Cardiac fibroblast (primary cell): ENCODE data around the gene LRMDA.

Experiments
- DNase-seq, 2 donors: peaks; one replicate each; pipeline versions ENCODE4 v3.0.0 to v3.0.0-alpha.2; 2010; ENCODE audit warnings: low read depth in 2 of 2
- H3K4me3 ChIP-seq, 2 donors: replicated peaks in 1 of 2; 1 replicate in 1 of 2; 2 replicates in 1 of 2; pipeline ENCODE4 v1.5.1; 2011; ENCODE audit warnings: low read depth in 2 of 2, low read length in 2 of 2, mild to moderate bottlenecking in 2 of 2, moderate library complexity in 1 of 2
- TF ChIP-seq, protein P1 (sequence below): IDR thresholded peaks from one replicate; pipeline ENCODE4 v1.5.1; 2011; ENCODE audit warnings: low read depth, mild to moderate bottlenecking, low read length, inconsistent platforms

The LRMDA gene

DNA sequence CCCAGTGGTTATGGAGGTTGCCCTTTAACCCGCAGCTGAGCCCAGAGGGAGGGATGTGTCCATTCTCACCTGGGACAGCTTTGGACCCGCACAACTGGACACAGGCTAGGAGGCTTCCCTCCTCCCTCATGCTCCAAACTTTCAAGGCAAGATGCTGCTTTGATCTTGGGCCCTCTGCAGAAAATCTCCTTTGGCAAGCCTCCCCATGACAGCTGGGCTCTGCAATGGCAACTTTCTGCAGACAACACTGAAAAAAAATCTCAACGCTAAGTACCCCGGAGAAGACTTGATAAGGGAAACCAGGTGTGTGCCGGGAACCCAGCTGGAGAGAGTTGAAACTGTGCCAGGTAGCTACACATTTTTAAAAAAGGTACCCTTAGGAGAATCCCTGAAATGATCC lies 610.1 kb downstream of the LRMDA start:
- DNase-seq = no peak
- TF ChIP-seq, protein P1, sequence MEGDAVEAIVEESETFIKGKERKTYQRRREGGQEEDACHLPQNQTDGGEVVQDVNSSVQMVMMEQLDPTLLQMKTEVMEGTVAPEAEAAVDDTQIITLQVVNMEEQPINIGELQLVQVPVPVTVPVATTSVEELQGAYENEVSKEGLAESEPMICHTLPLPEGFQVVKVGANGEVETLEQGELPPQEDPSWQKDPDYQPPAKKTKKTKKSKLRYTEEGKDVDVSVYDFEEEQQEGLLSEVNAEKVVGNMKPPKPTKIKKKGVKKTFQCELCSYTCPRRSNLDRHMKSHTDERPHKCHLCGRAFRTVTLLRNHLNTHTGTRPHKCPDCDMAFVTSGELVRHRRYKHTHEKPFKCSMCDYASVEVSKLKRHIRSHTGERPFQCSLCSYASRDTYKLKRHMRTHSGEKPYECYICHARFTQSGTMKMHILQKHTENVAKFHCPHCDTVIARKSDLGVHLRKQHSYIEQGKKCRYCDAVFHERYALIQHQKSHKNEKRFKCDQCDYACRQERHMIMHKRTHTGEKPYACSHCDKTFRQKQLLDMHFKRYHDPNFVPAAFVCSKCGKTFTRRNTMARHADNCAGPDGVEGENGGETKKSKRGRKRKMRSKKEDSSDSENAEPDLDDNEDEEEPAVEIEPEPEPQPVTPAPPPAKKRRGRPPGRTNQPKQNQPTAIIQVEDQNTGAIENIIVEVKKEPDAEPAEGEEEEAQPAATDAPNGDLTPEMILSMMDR = no peak
- no peak overlapping the region for H3K4me3 ChIP-seq

DNA sequence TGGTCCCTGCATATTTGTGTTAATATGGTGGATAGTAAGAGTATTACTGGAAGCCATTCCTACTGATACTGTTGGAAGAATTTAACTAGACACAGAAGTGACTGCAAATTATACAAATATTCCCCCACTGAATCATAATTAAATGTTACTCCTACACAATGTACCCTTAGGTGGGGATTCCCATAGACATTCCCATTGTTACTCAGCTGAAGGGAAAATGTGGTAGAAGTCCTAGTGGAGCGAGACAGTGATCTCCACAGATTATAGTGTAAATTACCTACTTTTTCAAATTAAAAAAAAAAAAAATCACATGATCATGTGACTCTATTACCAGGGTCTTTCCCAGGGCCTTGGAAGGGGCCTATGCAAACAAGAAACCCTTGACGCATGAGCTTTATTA lies 611.8 kb downstream of the LRMDA start:
- TF ChIP-seq, protein P1 = no peak
- H3K4me3 ChIP-seq = no peak overlapping the region
- DNase-seq = no peak

DNA sequence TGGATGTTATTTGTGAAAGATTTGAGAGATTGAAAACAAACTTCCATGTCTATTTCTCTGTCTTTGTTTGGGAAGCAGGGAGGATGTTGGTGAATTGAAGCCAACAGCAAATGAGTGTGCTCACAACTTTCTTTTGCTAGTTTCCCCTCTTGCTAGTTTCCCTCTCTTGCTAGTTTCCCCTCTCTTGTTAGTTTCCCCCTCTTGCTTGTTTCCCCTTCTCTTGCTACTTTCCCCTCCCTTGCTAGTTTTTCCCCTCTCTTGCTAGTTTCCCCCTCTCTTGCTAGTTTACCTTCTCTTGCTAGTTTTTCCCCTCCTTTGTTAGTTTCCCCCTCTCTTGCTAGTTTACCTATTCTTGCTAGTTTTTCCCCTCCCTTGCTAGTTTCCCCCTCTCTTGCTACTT lies 613.3 kb downstream of the LRMDA start:
- TF ChIP-seq, protein P1 = no peak
- no peak overlapping the region for H3K4me3 ChIP-seq
- DNase-seq = no peak

DNA sequence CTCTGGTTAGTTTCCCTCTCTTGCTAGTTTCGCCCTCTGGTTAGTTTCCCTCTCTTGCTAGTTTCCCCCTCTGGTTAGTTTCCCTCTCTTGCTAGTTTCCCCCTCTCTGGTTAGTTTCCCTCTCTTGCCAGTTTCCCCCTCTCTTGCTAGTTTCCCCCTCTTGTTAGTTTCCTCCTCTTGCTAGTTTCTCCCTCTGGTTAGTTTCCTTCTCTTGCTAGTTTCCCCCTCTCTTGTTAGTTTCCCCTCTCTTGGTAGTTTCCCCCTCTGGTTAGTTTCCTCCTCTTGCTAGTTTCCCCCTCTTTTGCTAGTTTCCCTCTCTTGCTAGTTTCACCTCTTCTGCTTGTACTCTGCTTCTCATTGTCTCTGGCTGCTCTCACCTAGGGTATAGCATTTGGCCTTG lies 613.8 kb downstream of the LRMDA start:
- DNase-seq = no peak
- no peak overlapping the region for H3K4me3 ChIP-seq
- TF ChIP-seq, protein P1 = no peak

DNA sequence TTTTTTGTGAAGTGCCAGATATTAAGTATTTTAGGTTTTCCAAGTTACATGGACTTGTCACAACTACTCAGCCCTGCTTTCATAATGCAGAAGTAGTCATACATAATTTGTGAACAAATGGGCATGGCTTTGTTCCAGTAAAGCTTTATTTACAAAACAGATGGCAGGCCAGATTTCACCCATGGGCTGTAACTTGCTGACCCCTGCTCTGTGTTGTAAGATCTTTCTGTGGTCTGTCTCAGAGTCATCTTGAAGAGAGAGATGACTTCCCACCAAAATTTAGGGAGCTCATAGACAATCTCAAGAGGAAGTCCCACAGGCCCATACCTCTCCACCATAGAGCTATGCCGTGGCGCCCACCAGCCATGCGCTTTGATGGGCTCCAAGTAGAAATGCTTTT lies 616.1 kb downstream of the LRMDA start:
- TF ChIP-seq, protein P1 = no peak
- DNase-seq = no peak
- no peak overlapping the region for H3K4me3 ChIP-seq

DNA sequence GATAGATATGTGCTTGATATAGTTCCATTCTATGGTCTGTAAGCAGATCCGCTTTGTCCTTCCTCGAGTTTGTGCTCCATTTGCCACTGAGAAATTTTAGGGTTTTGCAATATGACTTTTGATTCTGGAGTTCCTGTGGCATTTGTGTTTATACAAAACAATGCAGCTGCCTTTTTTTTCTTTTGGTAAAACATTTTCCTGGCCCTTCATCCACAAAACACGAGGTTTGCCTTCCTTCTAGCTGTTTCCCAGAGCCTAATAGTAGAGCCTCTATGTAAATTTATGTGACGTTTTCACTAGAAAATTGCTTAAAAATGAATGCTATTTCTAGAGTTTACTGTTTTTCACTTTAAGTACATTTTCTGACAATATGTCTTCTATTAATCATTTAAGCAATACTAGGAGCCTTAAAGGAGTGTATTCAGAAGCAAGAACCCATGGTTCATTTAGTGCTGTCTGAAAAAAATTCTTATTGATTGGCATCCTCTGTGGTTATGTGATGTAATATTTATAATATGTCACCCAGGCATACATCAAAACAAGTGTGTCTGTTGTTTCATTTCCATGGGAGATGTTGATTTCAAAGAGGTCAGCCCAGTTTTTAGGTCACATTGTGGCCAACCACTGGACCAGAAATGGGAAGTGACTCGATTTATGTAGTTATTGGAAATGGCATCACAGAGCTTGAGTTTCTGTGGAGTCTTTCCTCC lies 618.3 kb downstream of the LRMDA start:
- TF ChIP-seq, protein P1 = no peak
- peak; percentile 10 to 15 for DNase-seq

DNA sequence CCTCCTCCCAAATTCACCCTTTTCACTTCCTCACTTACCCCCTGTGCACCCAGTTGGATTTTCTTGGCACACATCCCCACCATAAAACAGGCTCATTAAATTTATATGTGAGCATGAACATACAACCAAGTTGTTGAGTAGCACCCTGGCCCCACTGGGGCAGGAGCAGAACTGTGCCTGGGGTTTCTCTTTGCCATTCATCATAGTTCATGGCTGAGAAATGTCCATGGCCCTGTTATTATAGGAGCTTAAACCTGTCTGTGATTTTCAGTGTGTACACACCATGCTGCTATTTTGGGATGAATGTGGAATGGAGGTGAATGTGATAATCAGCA lies 618.8 kb downstream of the LRMDA start:
- DNase-seq = no peak
- no peak overlapping the region for H3K4me3 ChIP-seq
- TF ChIP-seq, protein P1 = no peak

More for the DNA sequence above, 618.3 kb downstream of the LRMDA start:
- no peak overlapping the region for H3K4me3 ChIP-seq
